SK-N-SH (cell line): ENCODE measurements around the gene ARHGAP26. TPM values are rescaled to one million over a fixed set of nuclear protein-coding genes. Genes with fewer than 3 reads are reported as not detected.

Source experiments
- CTCF ChIA-PET: fragments of 300-600, 350-600 bp; formaldehyde crosslinking; extraction: SDS; loops from one replicate; lab custom pipeline; 2021; lab: Yijun Ruan, JAX
- POLR2A ChIA-PET: fragments of 350-600 bp; sonication (Branson Sonifier 250); formaldehyde crosslinking; extraction: SDS; loops from one replicate; lab custom pipeline; 2020; ENCODE audit warnings: antibody characterized with exemption, inconsistent platforms; lab: Yijun Ruan, JAX
- DNase-seq: peaks from one replicate; pipeline ENCODE4 v3.0.0; 2012
- H2AFZ ChIP-seq: fragments of 200-600 bp; sonication (generic); 2 replicates; pipeline ENCODE4 v1.8.1; 2016; ENCODE audit warnings: antibody characterized with exemption, mild to moderate bottlenecking, low read depth
- H3F3A ChIP-seq: fragments of 200-600 bp; sonication (generic); replicated peaks from 2 replicates; pipeline ENCODE3; 2016; ENCODE audit warnings: antibody characterized with exemption, mild to moderate bottlenecking; ENCODE audit not compliant: insufficient read depth
- H3K27ac ChIP-seq, 2 experiments: fragments of 200-500 bp in 1 of 2; fragments of 200-600 bp in 1 of 2; sonication (Bioruptor generic) in 1 of 2; sonication (generic), shearing (Covaris generic) in 1 of 2; 2 replicates each; pipeline versions ENCODE4 v1.5.1 to v1.6.1; 2014 to 2016; ENCODE audit warnings: low read depth in 2 of 2, inconsistent platforms in 1 of 2, low read length in 1 of 2, mild to moderate bottlenecking in 1 of 2, mixed read lengths in 1 of 2
- H3K27me3 ChIP-seq: fragments of 200-600 bp; sonication (generic), shearing (Covaris generic); 2 replicates; pipeline ENCODE4 v1.6.1; 2016; ENCODE audit warnings: mixed run types; ENCODE audit not compliant: insufficient read depth
- H3K36me3 ChIP-seq, 2 experiments: fragments of 200-500 bp in 1 of 2; fragments of 200-600 bp in 1 of 2; sonication (Bioruptor generic) in 1 of 2; sonication (generic) in 1 of 2; replicated peaks in 1 of 2; 2 replicates each; pipeline versions ENCODE3 to v1.5.1; 2014 to 2016; ENCODE audit warnings: low read length in 1 of 2, mild to moderate bottlenecking in 1 of 2; ENCODE audit not compliant: insufficient read depth in 2 of 2, control insufficient read depth in 1 of 2
- H3K4me1 ChIP-seq, 2 experiments: fragments of 200-500 bp in 1 of 2; fragments of 200-600 bp in 1 of 2; sonication (Bioruptor generic) in 1 of 2; sonication (generic), shearing (Covaris generic) in 1 of 2; 2 replicates each; pipeline versions ENCODE4 v1.5.1 to v1.6.1; 2014 to 2016; ENCODE audit warnings: low read depth in 1 of 2, low read length in 1 of 2, mixed run types in 1 of 2; ENCODE audit not compliant: insufficient read depth in 2 of 2, control insufficient read depth in 1 of 2
- H3K4me2 ChIP-seq: fragments of 200-600 bp; sonication (generic), shearing (Covaris generic); 2 replicates; pipeline ENCODE4 v1.6.1; 2017; ENCODE audit warnings: mixed run types
- H3K4me3 ChIP-seq, 2 experiments: fragments of 200-500 bp in 1 of 2; fragments of 200-600 bp in 1 of 2; sonication (Bioruptor generic) in 1 of 2; sonication (generic), shearing (Covaris generic) in 1 of 2; 2 replicates each; pipeline versions ENCODE4 v1.5.1 to v1.8.1; 2014 to 2016; ENCODE audit warnings: low read depth in 2 of 2, inconsistent platforms in 1 of 2, low read length in 1 of 2, mild to moderate bottlenecking in 1 of 2, mixed read lengths in 1 of 2, moderate library complexity in 1 of 2
- H3K79me2 ChIP-seq: fragments of 200-600 bp; sonication (generic); 2 replicates; pipeline ENCODE4 v1.8.1; 2017; ENCODE audit warnings: mild to moderate bottlenecking; ENCODE audit not compliant: insufficient read depth
- H3K9ac ChIP-seq: fragments of 200-600 bp; sonication (generic); 2 replicates; pipeline ENCODE4 v1.6.1; 2017; ENCODE audit warnings: mixed run types
- H3K9me2 ChIP-seq: fragments of 200-600 bp; sonication (generic); 2 replicates; pipeline ENCODE4 v1.6.1; 2017; ENCODE audit warnings: mixed run types
- H3K9me3 ChIP-seq: fragments of 200-600 bp; sonication (generic); 2 replicates; pipeline ENCODE4 v1.6.1; 2017; ENCODE audit warnings: mixed run types, mild to moderate bottlenecking, moderate library complexity
- H4K20me1 ChIP-seq: fragments of 200-600 bp; sonication (generic); 2 replicates; pipeline ENCODE4 v1.6.1; 2017; ENCODE audit warnings: mild to moderate bottlenecking, mixed run types; ENCODE audit not compliant: insufficient read depth
- MEF2A ChIP-seq: IDR thresholded peaks from 2 replicates; pipeline ENCODE4 v1.4.0; 2012; ENCODE audit warnings: low read depth, borderline replicate concordance
- POLR2AphosphoS5 ChIP-seq: IDR thresholded peaks from 2 replicates; pipeline ENCODE4 v1.6.1; 2012; ENCODE audit warnings: low read depth, low read length
- REST ChIP-seq: IDR thresholded peaks from 2 replicates; pipeline ENCODE4 v1.6.1; 2012; ENCODE audit warnings: mild to moderate bottlenecking, low read depth, low read length, moderate library complexity
- RFX5 ChIP-seq: IDR thresholded peaks from 2 replicates; pipeline ENCODE4 v1.6.1; 2012; ENCODE audit warnings: mild to moderate bottlenecking, improper control_type of control experiment, low read length
- USF1 ChIP-seq: IDR thresholded peaks from 2 replicates; pipeline ENCODE4 v1.4.0; 2012; ENCODE audit warnings: low read depth, borderline replicate concordance
- YY1 ChIP-seq: IDR thresholded peaks from 2 replicates; pipeline ENCODE4 v1.4.0; 2012; ENCODE audit warnings: low read depth, mild to moderate bottlenecking
- WGBS: methylation state at CpG from one replicate; pipeline ENCODE4 v1.1.6; 2017; ENCODE audit warnings: low lambda C conversion rate; 5-methylcytosine and 5-hydroxymethylcytosine counted together
- polyA plus RNA-seq, 3 experiments: library from polyadenylated mRNA; depleted of rRNA; stranded (reverse); fragments of >200 nt; gene quantifications; 2 replicates each; pipeline ENCODE4 v1.2.3, GENCODE V29; 2012
- TF ChIP-seq, protein P1 (sequence below): fragments of 150-350 bp; IDR thresholded peaks from 2 replicates; pipeline ENCODE4 v1.6.1; 2017; ENCODE audit warnings: antibody characterized with exemption, low read length, low read depth, borderline replicate concordance

ARHGAP26 gene
- polyA plus RNA-seq, 1 of the 3 experiments (the other 2 are of a cell fraction) = 6.1 TPM

- H3K4me2 ChIP-seq = no peak overlapping the region
- no peaks in the 10 kb centered on the region for H3K9me2 ChIP-seq
Observed at GRCh38 chr5:143065996-143066522, 295.9 kb downstream of the ARHGAP26 start.

GRCh38 chr5:143066556-143067281 lies 296.5 kb downstream of the ARHGAP26 start:
- TF ChIP-seq REST (no peak), MEF2A (no peak)
- CTCF ChIA-PET = no interaction called here

More at GRCh38 chr5:143065996-143066522, 295.9 kb downstream of the ARHGAP26 start:
- Histone ChIP-seq H2AFZ (no peak overlapping the region), H3K27ac (no peak overlapping the region), H3K9ac (no peak overlapping the region), H3K79me2 (no peaks in the 10 kb centered on the region), H3F3A (peaks cover 9% of the 10 kb centered on the region), H3K9me3 (no peaks in the 10 kb centered on the region), H3K36me3 (peaks cover 0 to 23% of the 10 kb centered on the region in 2 experiments), H3K4me3 (no peak overlapping the region), H4K20me1 (no peaks in the 10 kb centered on the region), H3K27me3 (no peaks in the 10 kb centered on the region), H3K4me1 (peaks cover 14 to 27% of the 10 kb centered on the region in 2 experiments)
- ChIA-PET POLR2A (no interaction called here), CTCF (interaction anchor here (1.0 kb wide), 1 partner anchor 16 kb away, joined by 4 read pairs; no protein-coding TSS in a partner anchor)
- no peak for TF ChIP-seq YY1
- no peak for TF ChIP-seq POLR2AphosphoS5
- TF ChIP-seq USF1 = no peak
- no peak for TF ChIP-seq RFX5
- TF ChIP-seq, protein P1, sequence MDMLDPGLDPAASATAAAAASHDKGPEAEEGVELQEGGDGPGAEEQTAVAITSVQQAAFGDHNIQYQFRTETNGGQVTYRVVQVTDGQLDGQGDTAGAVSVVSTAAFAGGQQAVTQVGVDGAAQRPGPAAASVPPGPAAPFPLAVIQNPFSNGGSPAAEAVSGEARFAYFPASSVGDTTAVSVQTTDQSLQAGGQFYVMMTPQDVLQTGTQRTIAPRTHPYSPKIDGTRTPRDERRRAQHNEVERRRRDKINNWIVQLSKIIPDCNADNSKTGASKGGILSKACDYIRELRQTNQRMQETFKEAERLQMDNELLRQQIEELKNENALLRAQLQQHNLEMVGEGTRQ = no peak
- DNase-seq = no peak
- 96% methylated on average over 7 of the region's 7 CpGs for WGBS

More at GRCh38 chr5:143066556-143067281, 296.5 kb downstream of the ARHGAP26 start:
- 87% methylated on average over 8 of the region's 8 CpGs for WGBS
- Histone ChIP-seq H2AFZ (no peak overlapping the region), H3K36me3 (peaks cover under 1 to 23% of the 10 kb centered on the region in 2 experiments), H3K27me3 (no peaks in the 10 kb centered on the region), H3F3A (peaks cover 5% of the 10 kb centered on the region), H3K9me3 (no peaks in the 10 kb centered on the region), H3K27ac (peak overlapping the region in 1 of 2 experiments; percentile 8; a peak in 1 of 4 replicates), H3K4me2 (no peak overlapping the region), H3K79me2 (no peaks in the 10 kb centered on the region), H3K4me3 (no peak overlapping the region), H3K9ac (no peak overlapping the region), H3K9me2 (no peaks in the 10 kb centered on the region), H4K20me1 (no peaks in the 10 kb centered on the region), H3K4me1 (peaks cover 14 to 20% of the 10 kb centered on the region in 2 experiments; a peak in 3 of 4 replicates)
- POLR2A ChIA-PET = no interaction called here
- no peak for DNase-seq
